ENCODE results near the gene PFN3.

DNA sequence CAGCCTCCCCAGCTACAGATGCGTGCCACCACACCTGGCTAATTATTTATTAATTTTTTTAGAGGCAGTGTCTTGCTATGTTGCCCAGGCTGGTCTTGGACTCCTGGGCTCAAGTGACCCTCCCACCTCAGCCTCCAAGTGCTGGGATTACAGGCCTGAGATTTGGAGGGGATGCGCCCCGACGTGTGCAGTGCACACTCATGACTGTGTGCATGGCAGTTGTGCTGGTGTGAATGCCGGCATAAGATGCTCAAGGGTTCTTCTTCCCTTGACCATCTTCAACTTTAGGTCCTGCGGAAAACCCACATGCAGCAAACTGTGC lies 19.7 kb downstream of the PFN3 start:
- TF ChIP-seq, protein P1, sequence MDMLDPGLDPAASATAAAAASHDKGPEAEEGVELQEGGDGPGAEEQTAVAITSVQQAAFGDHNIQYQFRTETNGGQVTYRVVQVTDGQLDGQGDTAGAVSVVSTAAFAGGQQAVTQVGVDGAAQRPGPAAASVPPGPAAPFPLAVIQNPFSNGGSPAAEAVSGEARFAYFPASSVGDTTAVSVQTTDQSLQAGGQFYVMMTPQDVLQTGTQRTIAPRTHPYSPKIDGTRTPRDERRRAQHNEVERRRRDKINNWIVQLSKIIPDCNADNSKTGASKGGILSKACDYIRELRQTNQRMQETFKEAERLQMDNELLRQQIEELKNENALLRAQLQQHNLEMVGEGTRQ (IDR thresholded peaks at IDR 0.05; ENCODE audit: low read depth, low read length) = no peak
- TF ChIP-seq CTCF (conservative IDR thresholded peaks at IDR 0.05; ENCODE audit: low read depth, low read length) = no peak
- no peak for TF ChIP-seq ELK1 (IDR thresholded peaks at IDR 0.05; ENCODE audit: borderline replicate concordance, low read depth, low read length)
- TF ChIP-seq POLR2A (IDR thresholded peaks at IDR 0.05; ENCODE audit: low read depth, low read length) = no peak
- TF ChIP-seq SMC3 (IDR thresholded peaks at IDR 0.05; ENCODE audit: low read depth, low read length) = no peak
- no peak for TF ChIP-seq MXI1 (IDR thresholded peaks at IDR 0.05; ENCODE audit: borderline replicate concordance, low read depth, low read length)
- TF ChIP-seq CHD1 (IDR thresholded peaks at IDR 0.05; ENCODE audit: low read depth, low read length) = no peak
- no peak for TF ChIP-seq RAD21 (IDR thresholded peaks at IDR 0.05; ENCODE audit: low read length)
- TF ChIP-seq RCOR1 (IDR thresholded peaks at IDR 0.05; ENCODE audit: insufficient replicate concordance, low read length) = no peak
- no peak for TF ChIP-seq RFX5 (IDR thresholded peaks at IDR 0.05; ENCODE audit: low read depth, low read length)

Data from IMR-90 (cell line).